ENCODE data around the gene BATF2. TPM values are rescaled to one million over a fixed set of nuclear protein-coding genes. Genes with fewer than 3 reads are reported as not detected.
"Not testable (repeated sequence)": the region's sequence is repeated elsewhere in the genome, so short reads cannot be mapped to it uniquely, and the experiment has no call there.

Gene BATF2
- total and polyA plus RNA-seq, 2 experiments from 2014 or later: 0.79 to 4.0 TPM

DNA sequence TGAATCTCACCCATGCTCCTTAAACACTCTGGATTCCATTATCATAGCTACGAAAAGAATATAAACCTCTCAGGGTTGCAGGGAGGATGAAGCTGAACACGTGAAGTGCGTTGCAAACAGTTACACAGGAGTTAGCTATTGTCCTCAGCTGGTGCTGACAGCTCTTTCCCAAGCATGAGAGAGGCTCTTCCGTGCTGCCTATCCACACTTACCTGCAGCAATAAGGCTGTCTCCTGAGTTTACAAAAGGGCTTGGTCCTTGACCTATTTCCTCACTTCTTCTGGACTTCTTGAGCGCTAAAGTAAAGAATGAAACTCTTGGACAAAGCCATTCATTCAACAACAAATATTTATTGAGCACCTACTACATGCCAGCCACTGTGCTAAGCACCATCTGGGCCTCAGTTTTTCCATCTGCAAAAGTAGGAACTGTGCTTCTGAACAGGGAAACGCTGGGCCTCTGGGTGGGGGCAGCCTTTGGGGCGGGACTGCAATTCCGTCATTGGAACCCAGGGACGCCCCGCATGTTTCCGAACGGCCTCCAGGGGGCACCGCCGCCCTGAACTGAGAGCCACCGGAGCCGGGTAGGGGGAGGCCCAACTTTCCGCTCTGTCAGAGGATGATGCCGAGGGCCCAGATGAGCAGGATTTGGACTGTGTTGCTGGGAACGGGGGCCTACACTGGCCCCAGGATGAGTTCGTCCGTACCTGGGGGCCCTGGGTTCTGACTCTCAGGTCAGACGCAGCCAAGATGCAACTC lies 16.5 kb upstream of the BATF2 start:
- H2AFZ ChIP-seq: peak overlapping the region; percentile 97
- TF ChIP-seq EZH2phosphoT487 (IDR thresholded peaks at IDR 0.05; ENCODE audit: insufficient read depth, low read depth) (no peak), EZH2 (IDR thresholded peaks at IDR 0.05; ENCODE audit: insufficient read depth, poor library complexity, severe bottlenecking) (no peak)
- H3K9ac ChIP-seq: peak overlapping the region; percentile 96
- H3K4me2 ChIP-seq (ENCODE audit: unreplicated experiment): peak overlapping the region; percentile 96
- peaks cover 7% of the 10 kb centered on the region; the same call in 1 of the 2 replicates for H3K4me1 ChIP-seq (ENCODE audit: insufficient read depth)
- H3K9me2 ChIP-seq (ENCODE audit: insufficient read depth): no peaks in the 10 kb centered on the region
- WGBS, 2 experiments (ENCODE audit: low coverage in 1 of 2, low lambda C conversion rate in 2 of 2, missing lambda C conversion rate in 2 of 2): 13 to 19% methylated on average over 16 to 22 of the region's 22 CpGs
- no peaks in the 10 kb centered on the region for H3K9me3 ChIP-seq (ENCODE audit: low read depth)
- in situ Hi-C loops (cut with MboI): no loop called here
- H3K4me3 ChIP-seq: peak overlapping the region; percentile 83
- no peaks in the 10 kb centered on the region for H3K27me3 ChIP-seq (replicated peaks; ENCODE audit: insufficient read depth)
- H3K27ac ChIP-seq: peak overlapping the region; percentile 97
- H3K79me2 ChIP-seq (ENCODE audit: insufficient read depth): peaks cover 18% of the 10 kb centered on the region
- H3F3A ChIP-seq (ENCODE audit: insufficient read depth): 0 out of 2 replicates have a peak, but pooled peaks cover 3% of the 10 kb centered on the region
- H3K36me3 ChIP-seq (ENCODE audit: low read depth): no peaks in the 10 kb centered on the region
- peak; percentile 94 for DNase-seq
- no peaks in the 10 kb centered on the region for H4K20me1 ChIP-seq (ENCODE audit: insufficient read depth)

- H3K79me2 ChIP-seq (ENCODE audit: insufficient read depth): no peaks in the 10 kb centered on the region
- TF ChIP-seq EZH2 (IDR thresholded peaks at IDR 0.05; ENCODE audit: insufficient read depth, poor library complexity, severe bottlenecking): no peak
- no peak for TF ChIP-seq EZH2phosphoT487 (IDR thresholded peaks at IDR 0.05; ENCODE audit: insufficient read depth, low read depth)
- peaks cover 32% of the 10 kb centered on the region for H3K4me1 ChIP-seq (ENCODE audit: insufficient read depth)
- H3K9ac ChIP-seq: no peak overlapping the region
- no peak overlapping the region for H2AFZ ChIP-seq
- no peak overlapping the region for H3K4me2 ChIP-seq (ENCODE audit: unreplicated experiment)
- WGBS, 2 experiments (ENCODE audit: low coverage in 1 of 2, low lambda C conversion rate in 2 of 2, missing lambda C conversion rate in 2 of 2): 93 to 98% methylated on average over 2 of the region's 2 CpGs
- H3K27ac ChIP-seq: no peak overlapping the region
- DNase-seq: no peak
- no peaks in the 10 kb centered on the region for H4K20me1 ChIP-seq (ENCODE audit: insufficient read depth)
- H3K9me3 ChIP-seq (ENCODE audit: low read depth): no peaks in the 10 kb centered on the region
- no peak overlapping the region for H3K4me3 ChIP-seq
- in situ Hi-C loops (cut with MboI): no loop called here
- H3K36me3 ChIP-seq (ENCODE audit: low read depth): no peaks in the 10 kb centered on the region
- no peaks in the 10 kb centered on the region for H3K27me3 ChIP-seq (replicated peaks; ENCODE audit: insufficient read depth)
- no peaks in the 10 kb centered on the region for H3K9me2 ChIP-seq (ENCODE audit: insufficient read depth)
- H3F3A ChIP-seq (ENCODE audit: insufficient read depth): peaks cover 7% of the 10 kb centered on the region; the same call in 1 of the 2 replicates
Observed at GRCh38 chr11:65008873-65009272, 12.1 kb upstream of the BATF2 start.

DNA sequence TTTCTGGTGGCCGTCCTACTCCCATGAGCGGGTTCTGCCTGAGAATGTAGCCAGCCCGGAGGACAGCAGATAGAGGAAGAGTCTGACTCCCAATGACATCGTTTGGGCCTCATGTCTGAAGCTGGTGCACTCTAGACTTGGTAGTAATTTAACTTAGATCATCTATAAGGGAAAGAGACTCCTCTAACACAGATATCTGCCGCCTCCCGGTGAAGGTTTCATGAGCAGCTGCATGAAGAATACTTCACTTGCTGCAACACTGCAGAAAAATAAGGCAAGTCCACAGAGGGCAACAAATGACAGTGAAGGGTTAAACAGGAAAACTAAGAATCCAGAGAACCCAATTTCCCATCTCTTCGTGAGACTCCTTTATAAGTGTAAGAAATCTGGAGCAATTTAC lies 11.2 kb upstream of the BATF2 start:
- no peak for DNase-seq
- H3F3A ChIP-seq (ENCODE audit: insufficient read depth): peaks cover 7% of the 10 kb centered on the region; the same call in 1 of the 2 replicates
- H3K4me2 ChIP-seq (ENCODE audit: unreplicated experiment): no peak overlapping the region
- H2AFZ ChIP-seq: 0 out of 2 replicates have a peak overlapping the region, but pooled peaks have one; percentile 7
- H3K36me3 ChIP-seq (ENCODE audit: low read depth): no peaks in the 10 kb centered on the region
- no peaks in the 10 kb centered on the region for H4K20me1 ChIP-seq (ENCODE audit: insufficient read depth)
- no peaks in the 10 kb centered on the region for H3K79me2 ChIP-seq (ENCODE audit: insufficient read depth)
- no peaks in the 10 kb centered on the region for H3K9me3 ChIP-seq (ENCODE audit: low read depth)
- no peak overlapping the region for H3K4me3 ChIP-seq
- no peaks in the 10 kb centered on the region for H3K27me3 ChIP-seq (replicated peaks; ENCODE audit: insufficient read depth)
- TF ChIP-seq EZH2 (IDR thresholded peaks at IDR 0.05; ENCODE audit: insufficient read depth, poor library complexity, severe bottlenecking): no peak
- no peak for TF ChIP-seq EZH2phosphoT487 (IDR thresholded peaks at IDR 0.05; ENCODE audit: insufficient read depth, low read depth)
- no peak overlapping the region for H3K9ac ChIP-seq
- no peaks in the 10 kb centered on the region for H3K9me2 ChIP-seq (ENCODE audit: insufficient read depth)
- H3K27ac ChIP-seq: peak overlapping the region; percentile 88
- in situ Hi-C loops (cut with MboI): no loop called here
- 72 to 73% methylated on average over 7 of the region's 7 CpGs for WGBS, 2 experiments (ENCODE audit: low coverage in 1 of 2, low lambda C conversion rate in 2 of 2, missing lambda C conversion rate in 2 of 2)
- H3K4me1 ChIP-seq (ENCODE audit: insufficient read depth): peaks cover 28% of the 10 kb centered on the region

GRCh38 chr11:65003968-65004367 lies 7.2 kb upstream of the BATF2 start:
- in situ Hi-C loops (cut with MboI); H3K36me3 ChIP-seq (ENCODE audit: low read depth); H3K9ac ChIP-seq; H3K79me2 ChIP-seq (ENCODE audit: insufficient read depth); H3F3A ChIP-seq (ENCODE audit: insufficient read depth); H3K27ac ChIP-seq; DNase-seq; H3K4me2 ChIP-seq (ENCODE audit: unreplicated experiment); H3K9me2 ChIP-seq (ENCODE audit: insufficient read depth); H3K27me3 ChIP-seq (replicated peaks; ENCODE audit: insufficient read depth); H3K9me3 ChIP-seq (ENCODE audit: low read depth); H3K4me3 ChIP-seq; H2AFZ ChIP-seq; H4K20me1 ChIP-seq (ENCODE audit: insufficient read depth): not testable (repeated sequence)
- 65 to 69% methylated on average over 3 of the region's 3 CpGs for WGBS, 2 experiments (ENCODE audit: low coverage in 1 of 2, low lambda C conversion rate in 2 of 2, missing lambda C conversion rate in 2 of 2)
- peaks cover 26% of the 10 kb centered on the region for H3K4me1 ChIP-seq (ENCODE audit: insufficient read depth)

Measured in GM23248 (cell line).